ENCODE data around the gene FETUB. TPM values are rescaled to one million over a fixed set of nuclear protein-coding genes. Genes with fewer than 3 reads are reported as not detected.

The FETUB gene
- total RNA-seq, 6 experiments from 2014 or later, result 4.4 to 195 (median 47.9) TPM

GRCh38 chr3:186605561-186606545 lies 34.3 kb upstream of the FETUB start:
- WGBS (ENCODE audit: insufficient coverage, low coverage, low lambda C conversion rate, missing lambda C conversion rate), result 50% methylated on average over 4 of the region's 5 CpGs
- no peak overlapping the region for H3K4me3 ChIP-seq
- TF ChIP-seq POLR2A (IDR thresholded peaks at IDR 0.05), result no peak
- no peak for TF ChIP-seq CTCF (IDR thresholded peaks at IDR 0.05)
- H3K4me1 ChIP-seq, result peaks cover 0 to 59% (median 18%) of the 10 kb centered on the region in 4 donors
- no peaks in the 10 kb centered on the region for H3K36me3 ChIP-seq
- no peaks in the 10 kb centered on the region for H3K9me3 ChIP-seq
- peak overlapping the region; percentile 69 to 85 (median 83) for H3K27ac ChIP-seq
- peak; percentile 53 to 73 (median 66) for ATAC-seq
- DNase-seq, result no peak
- intact Hi-C loops (cut with DNase I), result no loop called here
- H3K27me3 ChIP-seq, result no peaks in the 10 kb centered on the region

DNA sequence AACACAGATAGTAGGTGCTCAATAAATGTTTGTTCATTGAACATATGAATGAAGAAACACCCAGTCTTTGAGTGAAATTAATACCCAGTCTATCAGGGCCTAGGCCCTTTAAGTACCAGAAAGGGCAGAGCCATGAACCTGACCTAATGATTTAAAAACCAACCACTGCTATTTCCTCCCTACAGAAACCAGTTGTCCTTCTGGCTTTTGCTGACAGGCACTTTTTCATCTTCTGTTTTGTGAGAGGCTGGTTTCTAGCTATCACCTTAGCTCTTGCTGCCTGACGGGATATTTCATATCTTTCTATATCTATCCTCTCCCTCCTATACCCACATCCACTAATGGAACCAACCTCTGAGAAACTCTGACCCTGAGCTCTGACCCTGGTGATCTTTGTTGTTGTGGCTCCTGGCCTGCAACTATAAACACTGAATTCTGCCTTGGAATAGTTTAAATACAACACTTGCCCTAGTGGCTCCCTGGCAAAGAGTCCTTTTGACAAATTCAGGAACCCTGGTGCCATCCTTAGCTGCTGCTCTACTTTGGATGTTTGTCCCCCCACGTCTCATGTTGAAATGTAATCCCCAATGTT lies 31.5 kb upstream of the FETUB start:
- no peaks in the 10 kb centered on the region for H3K36me3 ChIP-seq
- ATAC-seq, result peak in 2 of 4 donors; percentile 13 to 30
- intact Hi-C loops (cut with DNase I), result no loop called here
- 41% methylated on average over 2 of the region's 2 CpGs for WGBS (ENCODE audit: insufficient coverage, low coverage, low lambda C conversion rate, missing lambda C conversion rate)
- H3K27ac ChIP-seq, result peak overlapping the region; percentile 20 to 48 (median 22)
- no peaks in the 10 kb centered on the region for H3K9me3 ChIP-seq
- TF ChIP-seq CTCF (IDR thresholded peaks at IDR 0.05) (no peak), POLR2A (IDR thresholded peaks at IDR 0.05) (no peak)
- no peaks in the 10 kb centered on the region for H3K27me3 ChIP-seq
- no peak overlapping the region for H3K4me3 ChIP-seq
- peaks cover 0 to 63% (median 27%) of the 10 kb centered on the region in 4 donors for H3K4me1 ChIP-seq
- no peak for DNase-seq

GRCh38 chr3:186609247-186609868 lies 30.8 kb upstream of the FETUB start:
- Histone ChIP-seq H3K4me1 (peaks cover 0 to 56% (median 27%) of the 10 kb centered on the region in 4 donors), H3K27me3 (no peaks in the 10 kb centered on the region), H3K4me3 (no peak overlapping the region), H3K27ac (peak overlapping the region in 1 of 3 donors; percentile 48), H3K36me3 (no peaks in the 10 kb centered on the region), H3K9me3 (no peaks in the 10 kb centered on the region)
- TF ChIP-seq CTCF (IDR thresholded peaks at IDR 0.05) (peak; percentile 23 to 64 (median 40)), POLR2A (IDR thresholded peaks at IDR 0.05) (no peak)
- 88% methylated on average over 7 of the region's 8 CpGs for WGBS (ENCODE audit: insufficient coverage, low coverage, low lambda C conversion rate, missing lambda C conversion rate)
- intact Hi-C loops (cut with DNase I), result no loop called here
- peak; percentile 22 to 56 (median 34) for ATAC-seq
- DNase-seq, result peak; percentile 47 to 67 (median 67)

- Histone ChIP-seq H3K27me3 (no peaks in the 10 kb centered on the region), H3K27ac (peak overlapping the region; percentile 77 to 86 (median 82)), H3K36me3 (peaks cover 0 to 14% (median 2%) of the 10 kb centered on the region in 4 donors), H3K4me1 (peaks cover 2 to 56% (median 29%) of the 10 kb centered on the region in 4 donors), H3K9me3 (no peaks in the 10 kb centered on the region), H3K4me3 (no peak overlapping the region)
- TF ChIP-seq CTCF (IDR thresholded peaks at IDR 0.05) (no peak), POLR2A (IDR thresholded peaks at IDR 0.05) (no peak)
- intact Hi-C loops (cut with DNase I), result no loop called here
- no peak for DNase-seq
- ATAC-seq, result peak in 1 of 4 donors; percentile 17
- WGBS (ENCODE audit: insufficient coverage, low coverage, low lambda C conversion rate, missing lambda C conversion rate), result no CpG with 5 or more reads among the region's 5 CpGs
Measured at GRCh38 chr3:186612065-186612464, 28.1 kb upstream of the FETUB start.
